T-helper 17 cell (primary cell): Measurements from ENCODE around the gene MEGF8. TPM values are rescaled to one million over a fixed set of nuclear protein-coding genes. Genes with fewer than 3 reads are reported as not detected.

Experiments used
- ATAC-seq: fragments of 150-1000 bp; cut with Tn5 transposase; 2 replicates; pipeline ENCODE4 v1.10.0; 2021; ENCODE audit warnings: mild to moderate bottlenecking, moderate library complexity
- DNase-seq, 3 donors: peaks; one replicate each; pipeline versions ENCODE4 v3.0.0 to v3.0.0-alpha.2; 2020 to 2021
- H3K9me3 ChIP-seq: one replicate; pipeline ENCODE4 v1.7.0; 2013; ENCODE audit warnings: low read length, mild to moderate bottlenecking; ENCODE audit not compliant: control insufficient read depth, poor library complexity, severe bottlenecking
- H3K27ac Mint-ChIP-seq: one replicate; pipeline ENCODE4 v1.8.0; 2022; ENCODE audit warnings: mild to moderate bottlenecking, moderate library complexity, mixed read lengths
- H3K27me3 Mint-ChIP-seq: one replicate; pipeline ENCODE4 v1.8.0; 2022; ENCODE audit warnings: mixed read lengths
- H3K36me3 Mint-ChIP-seq: one replicate; pipeline ENCODE4 v1.8.0; 2022; ENCODE audit warnings: low read depth, mixed read lengths
- H3K4me1 Mint-ChIP-seq: one replicate; pipeline ENCODE4 v1.8.0; 2022; ENCODE audit warnings: mild to moderate bottlenecking, mixed read lengths
- H3K4me3 Mint-ChIP-seq: one replicate; pipeline ENCODE4 v1.8.0; 2022; ENCODE audit warnings: mild to moderate bottlenecking, moderate library complexity, mixed read lengths
- total RNA-seq, 4 donors: library from RNA in 2 of 4; stranded (reverse) in 2 of 4; gene quantifications; one replicate each; pipeline ENCODE4 v1.2.3 and lab custom pipeline; 2022 to 2026

Gene MEGF8
- total RNA-seq, 2 donors from 2014 or later = 4.6 to 6.1 TPM

- H3K27me3 Mint-ChIP-seq = peaks cover 28% of the 10 kb centered on the region
- H3K36me3 Mint-ChIP-seq = peaks cover 11% of the 10 kb centered on the region
- H3K27ac Mint-ChIP-seq = no peak within 1 kb of the TSS
- peaks cover 15% of the 10 kb centered on the region for H3K4me1 Mint-ChIP-seq
- H3K4me3 Mint-ChIP-seq = peak within 1 kb of the TSS; percentile 55
- ATAC-seq (no peak), DNase-seq (no peak)
- H3K9me3 ChIP-seq = no peaks in the 10 kb centered on the region
Measured at GRCh38 chr19:42389899-42390298, 64.5 kb downstream of the MEGF8 start, which contains the start of gene CNFN. TSS of gene CNFN (minus strand) at chr19:42390297. CDS start at chr19:42389037, 1,260 bp downstream.

GRCh38 chr19:42392165-42392564 is 66.7 kb downstream of the MEGF8 start:
- no peak overlapping the region for H3K27ac Mint-ChIP-seq
- no peak for ATAC-seq
- DNase-seq = no peak
- no peak overlapping the region for H3K4me3 Mint-ChIP-seq
- H3K36me3 Mint-ChIP-seq = peaks cover 11% of the 10 kb centered on the region
- H3K27me3 Mint-ChIP-seq = peaks cover 22% of the 10 kb centered on the region
- no peaks in the 10 kb centered on the region for H3K9me3 ChIP-seq
- H3K4me1 Mint-ChIP-seq = peaks cover 21% of the 10 kb centered on the region

- DNase-seq = no peak
- Mint-ChIP-seq H3K4me1 (peaks cover 31% of the 10 kb centered on the region), H3K4me3 (no peak overlapping the region), H3K27ac (no peak overlapping the region), H3K27me3 (peaks cover 16% of the 10 kb centered on the region), H3K36me3 (peaks cover 9% of the 10 kb centered on the region)
- ATAC-seq = no peak
- no peaks in the 10 kb centered on the region for H3K9me3 ChIP-seq
Measured at GRCh38 chr19:42394751-42395150, 69.3 kb downstream of the MEGF8 start.

- Mint-ChIP-seq H3K27me3 (no peaks in the 10 kb centered on the region), H3K36me3 (peaks cover 4% of the 10 kb centered on the region), H3K4me1 (peaks cover 36% of the 10 kb centered on the region), H3K4me3 (peak overlapping the region; percentile 95), H3K27ac (peak overlapping the region; percentile 98)
- DNase-seq (peak; percentile 72 to 87 (median 81)), ATAC-seq (peak; percentile 93)
- no peaks in the 10 kb centered on the region for H3K9me3 ChIP-seq
Measured at GRCh38 chr19:42396381-42397262, 71.2 kb downstream of the MEGF8 start.

GRCh38 chr19:42397263-42398166 is 72.1 kb downstream of the MEGF8 start:
- ATAC-seq = no peak
- H3K9me3 ChIP-seq = no peaks in the 10 kb centered on the region
- H3K27ac Mint-ChIP-seq = peak overlapping the region; percentile 98
- peaks cover 2% of the 10 kb centered on the region for H3K36me3 Mint-ChIP-seq
- H3K27me3 Mint-ChIP-seq = no peaks in the 10 kb centered on the region
- peaks cover 42% of the 10 kb centered on the region for H3K4me1 Mint-ChIP-seq
- H3K4me3 Mint-ChIP-seq = peak overlapping the region; percentile 95
- no peak for DNase-seq

GRCh38 chr19:42400404-42400803 is 75.0 kb downstream of the MEGF8 start:
- no peak for DNase-seq
- Mint-ChIP-seq H3K4me1 (peaks cover 38% of the 10 kb centered on the region), H3K36me3 (peaks cover 2% of the 10 kb centered on the region), H3K4me3 (peak overlapping the region; percentile 49), H3K27me3 (no peaks in the 10 kb centered on the region), H3K27ac (peak overlapping the region; percentile 87)
- no peak for ATAC-seq
- H3K9me3 ChIP-seq = no peaks in the 10 kb centered on the region

GRCh38 chr19:42401365-42402303 is 76.2 kb downstream of the MEGF8 start:
- H3K9me3 ChIP-seq = no peaks in the 10 kb centered on the region
- Mint-ChIP-seq H3K4me3 (peak overlapping the region; percentile 90), H3K27me3 (no peaks in the 10 kb centered on the region), H3K36me3 (peaks cover 2% of the 10 kb centered on the region), H3K4me1 (peaks cover 33% of the 10 kb centered on the region), H3K27ac (peak overlapping the region; percentile 87)
- ATAC-seq (peak; percentile 76), DNase-seq (peak; percentile 62 to 69 (median 67))

- no peak for ATAC-seq
- peak overlapping the region; percentile 87 for H3K27ac Mint-ChIP-seq
Measured at GRCh38 chr19:42402376-42403116, 77.1 kb downstream of the MEGF8 start.

GRCh38 chr19:42403586-42403985 is 78.2 kb downstream of the MEGF8 start:
- DNase-seq (no peak), ATAC-seq (no peak)
- peaks cover 25% of the 10 kb centered on the region for H3K4me1 Mint-ChIP-seq
- no peak overlapping the region for H3K27ac Mint-ChIP-seq
- H3K36me3 Mint-ChIP-seq = no peaks in the 10 kb centered on the region
- no peak overlapping the region for H3K4me3 Mint-ChIP-seq
- H3K9me3 ChIP-seq = no peaks in the 10 kb centered on the region
- H3K27me3 Mint-ChIP-seq = no peaks in the 10 kb centered on the region

More at GRCh38 chr19:42402376-42403116, 77.1 kb downstream of the MEGF8 start:
- no peaks in the 10 kb centered on the region for H3K9me3 ChIP-seq
- Mint-ChIP-seq H3K4me1 (peaks cover 26% of the 10 kb centered on the region), H3K36me3 (no peaks in the 10 kb centered on the region), H3K27me3 (no peaks in the 10 kb centered on the region), H3K4me3 (peak overlapping the region; percentile 90)
- no peak for DNase-seq

- Mint-ChIP-seq H3K4me1 (peaks cover 20% of the 10 kb centered on the region), H3K4me3 (no peak overlapping the region), H3K27ac (no peak overlapping the region), H3K36me3 (no peaks in the 10 kb centered on the region), H3K27me3 (no peaks in the 10 kb centered on the region)
- DNase-seq (no peak), ATAC-seq (no peak)
- H3K9me3 ChIP-seq = no peaks in the 10 kb centered on the region
Measured at GRCh38 chr19:42406111-42406510, 80.7 kb downstream of the MEGF8 start.

GRCh38 chr19:42407085-42407815 is 81.8 kb downstream of the MEGF8 start:
- DNase-seq = no peak
- H3K4me3 Mint-ChIP-seq = no peak overlapping the region
- H3K36me3 Mint-ChIP-seq = no peaks in the 10 kb centered on the region
- peaks cover 14% of the 10 kb centered on the region for H3K4me1 Mint-ChIP-seq
- no peaks in the 10 kb centered on the region for H3K9me3 ChIP-seq
- no peak overlapping the region for H3K27ac Mint-ChIP-seq
- H3K27me3 Mint-ChIP-seq = no peaks in the 10 kb centered on the region
- no peak for ATAC-seq
